ENCODE measurements around the gene SORBS2.

GRCh38 chr4:185541251-185541727 lies 270.7 kb downstream of the SORBS2 start:
- no peak for TF ChIP-seq CTCF (IDR thresholded peaks at IDR 0.05; ENCODE audit: low read depth, low read length)
- TF ChIP-seq POLR2A (IDR thresholded peaks at IDR 0.05; ENCODE audit: extremely low read depth, insufficient read length): no peak

All from NB4 (cell line).